Ishikawa (cell line): Measurements from ENCODE around the gene GRID1.

Experiments
- CEBPB ChIP-seq: IDR thresholded peaks from 2 replicates; pipeline ENCODE4 v1.6.1; 2012
- CREB1 ChIP-seq: IDR thresholded peaks from 2 replicates; pipeline ENCODE4 v1.6.1; 2012; ENCODE audit warnings: low read depth
- EGR1 ChIP-seq: IDR thresholded peaks from 2 replicates; pipeline ENCODE4 v1.6.1; 2012
- EP300 ChIP-seq: IDR thresholded peaks from 2 replicates; pipeline ENCODE4 v1.6.1; 2012; ENCODE audit warnings: borderline replicate concordance
- FOXM1 ChIP-seq: IDR thresholded peaks from 2 replicates; pipeline ENCODE4 v1.6.1; 2012; ENCODE audit warnings: low read depth, borderline replicate concordance
- NFIC ChIP-seq: IDR thresholded peaks from 2 replicates; pipeline ENCODE4 v1.6.1; 2012
- RAD21 ChIP-seq: IDR thresholded peaks from 2 replicates; pipeline ENCODE4 v1.6.1; 2012; ENCODE audit warnings: low read depth
- REST ChIP-seq: IDR thresholded peaks from 2 replicates; pipeline ENCODE4 v1.6.1; 2012; ENCODE audit warnings: low read depth, mild to moderate bottlenecking
- TAF1 ChIP-seq: IDR thresholded peaks from 2 replicates; pipeline ENCODE4 v1.6.1; 2012; ENCODE audit warnings: low read depth, mild to moderate bottlenecking
- TCF12 ChIP-seq: IDR thresholded peaks from 2 replicates; pipeline ENCODE4 v1.6.1; 2012; ENCODE audit warnings: low read depth
- TEAD4 ChIP-seq: IDR thresholded peaks from 2 replicates; pipeline ENCODE4 v1.6.1; 2012
- USF1 ChIP-seq: IDR thresholded peaks from 2 replicates; pipeline ENCODE4 v1.6.1; 2012
- YY1 ChIP-seq: IDR thresholded peaks from 2 replicates; pipeline ENCODE4 v1.6.1; 2012; ENCODE audit warnings: low read depth
- ZBTB7A ChIP-seq: IDR thresholded peaks from 2 replicates; pipeline ENCODE4 v1.6.1; 2012; ENCODE audit warnings: low read depth
- TF ChIP-seq, protein P1 (sequence below): IDR thresholded peaks from 2 replicates; pipeline ENCODE4 v1.6.1; 2012

The GRID1 gene

DNA sequence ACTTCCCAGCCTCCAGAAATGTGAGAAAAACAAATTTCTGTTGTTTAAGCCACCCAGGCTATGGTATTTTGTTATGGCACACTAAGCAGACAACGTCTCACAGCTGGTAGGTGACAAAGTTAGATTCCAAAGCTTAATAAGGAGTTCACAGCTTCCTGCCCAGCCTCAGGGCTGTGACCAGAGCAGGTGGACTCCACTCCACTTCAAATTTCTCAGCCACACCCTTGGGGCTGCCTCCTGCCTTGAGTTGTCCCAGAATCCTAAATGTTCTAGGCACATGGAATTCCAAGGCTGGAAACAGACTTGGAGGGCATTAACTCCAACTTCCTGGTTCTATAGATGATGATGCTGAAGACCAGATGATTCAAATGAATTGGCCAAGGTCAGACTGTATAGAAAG is 310.7 kb downstream of the GRID1 start:
- TF ChIP-seq YY1 (no peak), RAD21 (no peak), CEBPB (no peak), CREB1 (no peak), EP300 (no peak), TCF12 (no peak), TAF1 (no peak), REST (no peak), TEAD4 (no peak), NFIC (no peak), ZBTB7A (no peak)
- TF ChIP-seq, protein P1, sequence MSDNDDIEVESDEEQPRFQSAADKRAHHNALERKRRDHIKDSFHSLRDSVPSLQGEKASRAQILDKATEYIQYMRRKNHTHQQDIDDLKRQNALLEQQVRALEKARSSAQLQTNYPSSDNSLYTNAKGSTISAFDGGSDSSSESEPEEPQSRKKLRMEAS, result no peak

- no peak for TF ChIP-seq NFIC
- no peak for TF ChIP-seq TCF12
- TF ChIP-seq FOXM1, result no peak
- no peak for TF ChIP-seq TAF1
- no peak for TF ChIP-seq CREB1
- no peak for TF ChIP-seq TEAD4
- TF ChIP-seq, protein P1, result no peak
- no peak for TF ChIP-seq USF1
- no peak for TF ChIP-seq RAD21
- TF ChIP-seq CEBPB, result no peak
- TF ChIP-seq REST, result no peak
- no peak for TF ChIP-seq EP300
- TF ChIP-seq YY1, result no peak
- TF ChIP-seq EGR1, result no peak
- no peak for TF ChIP-seq ZBTB7A
Observed at GRCh38 chr10:86053675-86054074, 312.9 kb downstream of the GRID1 start.

- no peak for TF ChIP-seq EGR1
Observed at GRCh38 chr10:86051586-86051985, 315.0 kb downstream of the GRID1 start.

DNA sequence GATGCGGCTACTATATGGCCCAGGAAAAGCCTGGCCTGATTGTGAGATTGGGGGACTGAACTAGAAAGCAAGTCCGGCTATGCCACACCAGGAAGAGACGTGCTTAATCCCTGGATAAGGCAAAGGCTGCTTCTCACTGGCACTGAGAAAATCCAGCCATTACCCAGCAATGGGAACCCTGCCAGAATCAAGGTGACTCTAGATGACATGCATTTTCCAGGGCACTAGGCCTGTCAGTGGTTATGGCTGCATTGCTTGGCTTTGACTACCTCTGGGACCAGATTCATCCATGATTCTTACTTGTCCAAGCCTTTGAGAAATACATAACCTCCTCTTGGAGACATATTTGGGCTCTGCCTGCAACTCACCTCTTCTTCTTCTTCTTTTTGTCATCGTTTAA is 317.2 kb downstream of the GRID1 start:
- TF ChIP-seq TEAD4 (no peak), CEBPB (no peak), NFIC (no peak), USF1 (no peak), CREB1 (no peak), EGR1 (no peak)

- TF ChIP-seq TEAD4 (no peak), TAF1 (no peak), TCF12 (no peak), CREB1 (no peak), EGR1 (no peak), NFIC (no peak), REST (no peak), FOXM1 (no peak), USF1 (no peak), YY1 (no peak), CEBPB (no peak), EP300 (no peak), RAD21 (no peak), ZBTB7A (no peak)
- TF ChIP-seq, protein P1, result no peak
Observed at GRCh38 chr10:86048973-86049372, 317.6 kb downstream of the GRID1 start.
